Measurements from ENCODE around the gene MGLL.

DNA sequence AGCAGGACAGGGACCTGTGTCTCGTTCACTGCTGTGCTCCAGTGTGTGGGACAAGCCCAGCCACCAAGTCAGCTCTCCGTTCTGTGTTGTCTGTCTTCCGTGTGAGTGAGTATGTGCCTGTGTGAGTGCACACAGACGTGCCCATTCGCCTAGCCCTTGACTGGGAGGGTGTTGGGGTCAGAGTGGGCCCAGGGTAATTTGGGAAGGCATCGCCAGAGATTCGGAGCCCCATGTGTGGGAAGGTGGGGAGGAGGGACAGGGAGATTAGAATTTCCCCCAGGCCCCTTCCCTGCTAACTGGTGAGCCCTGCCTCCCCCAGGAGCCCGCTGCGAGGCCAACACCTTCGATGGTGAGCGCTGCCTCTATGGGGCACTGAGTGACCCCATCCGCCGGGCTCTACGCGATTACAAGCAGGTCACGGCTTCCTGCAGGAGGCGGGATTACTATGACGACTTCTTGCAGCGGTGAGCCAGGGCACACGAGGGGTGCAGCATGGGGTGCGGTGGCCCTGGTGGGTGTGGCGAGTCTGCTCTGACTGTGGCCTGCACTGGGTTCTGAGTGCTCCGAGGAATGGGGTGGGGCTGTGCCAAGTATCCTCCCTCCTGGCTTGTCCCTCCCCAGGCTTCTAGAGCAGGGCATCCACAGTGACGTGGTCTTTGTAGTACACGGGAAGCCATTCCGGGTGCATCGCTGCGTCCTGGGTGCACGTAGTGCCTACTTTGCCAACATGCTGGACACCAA lies 146.5 kb downstream of the MGLL start:
- TF ChIP-seq GATA2 (IDR thresholded peaks at IDR 0.05; ENCODE audit: low read depth, low read length) (no peak), GATA3 (IDR thresholded peaks at IDR 0.05; ENCODE audit: low read depth, low read length) (no peak)
